NCI-H345 treated with DMSO at 0.1 percent for 48 hours (cell line): ENCODE results near the gene ALDH3B1.

Experiments
- DNase-seq: peaks from one replicate; lab custom pipeline; 2025; ENCODE audit not compliant: unreplicated experiment; lab: John Stamatoyannopoulos, UW

The ALDH3B1 gene

GRCh38 chr11:68031144-68031464, 21.0 kb downstream of the ALDH3B1 start:
- no peak for DNase-seq

- no peak for DNase-seq
Measured at GRCh38 chr11:68032003-68032402, 21.9 kb downstream of the ALDH3B1 start.

GRCh38 chr11:68032997-68033707, 23.0 kb downstream of the ALDH3B1 start:
- DNase-seq = no peak

DNA sequence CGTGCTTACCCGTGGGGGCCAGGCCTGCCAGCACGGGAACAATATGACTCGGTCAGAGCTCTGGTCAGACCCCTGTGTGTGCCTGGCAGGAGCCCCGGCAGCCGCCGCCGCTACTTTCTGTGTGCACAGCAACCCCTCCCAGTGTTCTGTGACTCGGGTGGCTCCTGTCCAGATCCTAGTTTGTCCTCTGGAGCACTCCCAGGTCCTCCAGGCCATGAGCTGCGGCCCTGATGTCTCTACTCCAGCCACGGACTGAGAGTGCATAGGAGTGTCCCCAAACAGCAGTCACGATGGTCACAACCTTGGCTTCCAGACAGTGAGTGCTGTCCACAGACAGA, 23.6 kb downstream of the ALDH3B1 start:
- DNase-seq = no peak

- DNase-seq = no peak
Measured at GRCh38 chr11:68035266-68035876, 25.2 kb downstream of the ALDH3B1 start.

DNA sequence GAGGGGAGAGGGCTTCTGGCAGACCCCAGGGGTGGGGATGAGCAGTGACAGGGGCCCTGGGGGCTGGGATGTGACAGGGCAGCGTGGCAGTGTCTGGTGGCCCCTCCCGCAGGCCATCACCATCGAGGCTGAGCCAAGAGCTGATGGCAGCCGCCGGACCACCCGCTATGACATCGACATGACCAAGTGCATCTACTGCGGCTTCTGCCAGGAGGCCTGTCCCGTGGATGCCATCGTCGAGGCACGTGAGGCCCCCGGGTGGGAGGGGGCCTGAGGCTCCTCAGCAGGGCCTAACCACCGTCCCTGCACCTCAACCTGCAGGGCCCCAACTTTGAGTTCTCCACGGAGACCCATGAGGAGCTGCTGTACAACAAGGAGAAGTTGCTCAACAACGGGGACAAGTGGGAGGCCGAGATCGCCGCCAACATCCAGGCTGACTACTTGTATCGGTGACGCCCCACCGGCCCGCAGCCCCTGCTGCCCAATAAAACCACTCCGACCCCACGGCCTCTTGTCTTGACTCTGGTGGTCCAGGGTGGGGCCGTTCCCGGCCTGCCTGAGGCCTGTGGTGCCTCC, 26.1 kb downstream of the ALDH3B1 start:
- no peak for DNase-seq

DNA sequence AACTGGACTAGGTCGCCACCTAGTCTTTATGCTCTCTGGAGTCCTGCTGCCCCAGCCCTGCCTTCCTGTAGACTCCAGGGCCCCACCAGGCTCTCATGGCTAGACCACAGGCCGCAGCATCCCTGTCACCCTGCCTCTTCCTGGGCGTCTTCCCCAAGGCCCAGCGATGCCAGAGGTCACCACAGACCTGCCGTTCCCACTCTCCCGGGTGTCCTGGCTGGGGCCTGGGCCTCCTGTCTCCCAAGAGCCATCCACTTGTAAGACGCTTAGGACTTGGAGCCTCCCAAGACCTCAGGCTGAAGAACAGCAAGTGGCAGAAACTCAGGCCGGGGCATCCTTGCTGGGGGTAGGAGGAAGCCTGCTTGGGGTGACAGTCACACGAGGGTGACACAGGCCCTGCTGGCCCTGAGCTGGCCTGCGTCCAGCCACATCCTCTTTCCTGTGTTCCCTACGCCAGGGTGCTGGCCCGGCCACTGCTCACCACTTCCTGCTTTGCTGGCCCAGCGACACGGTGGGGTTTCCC, 26.7 kb downstream of the ALDH3B1 start:
- DNase-seq = no peak

- no peak for DNase-seq
Measured at GRCh38 chr11:68037411-68038225, 27.5 kb downstream of the ALDH3B1 start.

DNA sequence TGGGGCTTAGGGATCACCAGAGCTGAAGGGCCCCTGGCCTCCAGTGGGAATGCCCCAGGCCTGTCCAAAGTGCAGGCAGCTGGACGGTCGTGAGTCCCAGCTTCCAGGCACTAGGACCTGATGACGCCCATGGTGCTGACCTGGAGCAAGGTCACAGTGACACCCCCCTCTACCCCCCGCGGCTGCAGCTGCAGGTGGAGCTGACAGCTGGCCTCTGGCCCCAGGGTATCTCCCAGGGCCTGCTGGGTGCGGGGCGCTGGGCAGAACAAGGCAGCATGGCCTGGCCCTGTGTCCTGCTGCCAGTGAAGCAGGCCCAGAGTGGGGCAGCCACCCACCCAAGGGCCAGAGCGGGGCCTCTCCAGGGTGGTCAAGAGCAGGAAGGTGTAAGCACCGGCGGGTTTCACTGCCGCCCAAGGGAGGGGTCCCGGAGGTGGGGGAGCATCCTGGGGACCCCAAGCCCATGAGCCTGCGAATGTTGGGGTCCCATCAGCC, 28.1 kb downstream of the ALDH3B1 start:
- DNase-seq = no peak

DNA sequence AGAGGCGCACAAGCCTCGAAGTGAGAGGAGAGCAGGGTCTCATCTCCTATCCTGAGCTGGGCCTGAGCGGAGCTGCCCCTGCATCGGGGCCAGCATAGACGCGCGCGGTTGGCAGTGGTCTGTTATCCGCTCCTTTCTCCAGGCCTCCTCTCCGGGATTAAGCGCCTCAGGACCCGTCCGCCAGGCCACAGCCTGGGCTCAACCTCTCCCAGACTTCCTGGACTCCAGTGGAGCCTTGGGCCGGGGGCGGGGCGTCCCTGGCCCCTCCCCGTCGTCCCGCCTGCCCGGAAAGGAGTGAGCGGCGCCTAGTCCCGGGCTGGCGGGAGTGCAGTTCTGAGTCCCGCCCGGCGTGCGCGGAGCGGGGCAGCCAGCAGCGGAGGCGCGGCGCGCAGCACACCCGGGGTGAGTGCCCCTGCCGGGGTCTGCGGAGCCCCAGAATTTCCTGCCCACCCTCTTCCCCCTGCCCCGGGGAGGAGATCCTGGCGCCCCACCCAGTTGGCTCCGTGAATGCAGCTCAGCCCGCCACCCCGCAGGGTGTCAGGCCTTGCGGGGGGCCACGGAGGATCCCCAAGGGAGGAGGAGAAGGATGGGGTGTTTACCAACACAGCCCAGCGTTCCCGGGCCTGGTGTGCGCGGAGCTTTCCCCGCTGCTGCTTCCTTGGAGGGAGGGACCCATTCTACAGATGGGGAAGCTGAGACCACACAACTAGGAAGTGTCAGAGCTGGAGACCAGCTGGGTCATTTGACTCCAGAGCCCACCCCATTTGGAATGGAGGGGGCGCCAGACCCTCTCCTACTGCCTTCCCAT, 28.8 kb downstream of the ALDH3B1 start, which contains the start of gene TCIRG1:
Gene TCIRG1 (plus strand): TSS at position 308 of the 808 bp plus-strand sequence. CDS start 2,247 bp downstream, outside the sequence.
- DNase-seq = no peak

DNA sequence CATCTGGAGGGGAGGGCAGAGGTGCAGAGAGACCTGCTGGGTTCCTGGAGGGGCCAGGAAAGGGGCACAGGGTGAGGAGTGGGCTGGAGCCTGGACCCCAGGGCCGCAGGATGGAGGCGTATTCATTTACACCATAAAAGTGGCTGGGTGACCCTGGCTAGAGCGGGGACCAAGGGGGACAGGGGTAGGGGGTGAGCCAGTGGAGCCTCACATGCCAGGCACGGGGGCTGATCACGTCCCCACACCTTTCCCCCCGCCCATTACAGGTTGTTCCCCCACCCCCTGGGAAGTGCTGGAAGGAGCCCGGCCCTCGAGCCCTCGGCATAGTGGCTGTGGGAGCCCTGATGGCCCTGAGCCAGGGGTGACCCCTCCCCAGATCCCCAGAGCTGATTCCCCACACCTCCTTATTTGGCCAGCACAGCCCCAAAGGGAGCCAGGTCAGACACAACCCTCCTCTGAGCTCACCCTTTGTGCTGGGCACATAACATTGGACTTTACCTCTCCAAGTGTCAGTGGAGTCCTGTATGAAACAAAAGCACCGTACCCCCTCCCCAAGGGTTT, 29.5 kb downstream of the ALDH3B1 start:
- DNase-seq = no peak

GRCh38 chr11:68040101-68040956, 30.2 kb downstream of the ALDH3B1 start:
- DNase-seq = no peak

GRCh38 chr11:68040957-68041591, 30.9 kb downstream of the ALDH3B1 start:
- DNase-seq = no peak

DNA sequence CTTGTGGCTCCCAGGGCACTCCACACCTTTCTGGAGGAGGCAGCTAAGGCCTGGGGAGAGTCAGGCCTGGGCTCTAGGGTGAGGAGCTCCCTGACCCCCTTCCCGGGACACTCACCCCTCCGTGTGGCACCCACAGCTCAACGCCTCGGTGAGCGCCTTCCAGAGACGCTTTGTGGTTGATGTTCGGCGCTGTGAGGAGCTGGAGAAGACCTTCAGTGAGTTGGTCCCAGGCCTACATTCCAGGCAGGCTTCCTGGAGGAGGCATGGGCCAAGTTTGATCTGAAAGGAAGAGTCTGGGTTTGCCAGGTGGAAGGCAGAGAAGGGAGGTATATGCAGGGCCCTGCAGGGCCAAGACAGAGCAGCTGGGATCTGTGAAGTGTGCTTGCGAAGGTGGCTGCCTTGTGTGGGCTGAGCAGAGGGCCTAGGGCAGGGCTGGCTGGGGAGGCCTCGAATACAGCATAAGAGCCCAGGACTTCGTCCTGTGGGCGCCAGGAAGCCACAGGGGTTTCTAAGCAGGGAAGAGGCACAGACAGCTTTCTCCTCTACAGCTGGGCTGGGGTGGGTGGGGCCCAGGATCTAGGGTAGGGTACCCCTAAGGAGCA, 31.6 kb downstream of the ALDH3B1 start:
- no peak for DNase-seq

DNA sequence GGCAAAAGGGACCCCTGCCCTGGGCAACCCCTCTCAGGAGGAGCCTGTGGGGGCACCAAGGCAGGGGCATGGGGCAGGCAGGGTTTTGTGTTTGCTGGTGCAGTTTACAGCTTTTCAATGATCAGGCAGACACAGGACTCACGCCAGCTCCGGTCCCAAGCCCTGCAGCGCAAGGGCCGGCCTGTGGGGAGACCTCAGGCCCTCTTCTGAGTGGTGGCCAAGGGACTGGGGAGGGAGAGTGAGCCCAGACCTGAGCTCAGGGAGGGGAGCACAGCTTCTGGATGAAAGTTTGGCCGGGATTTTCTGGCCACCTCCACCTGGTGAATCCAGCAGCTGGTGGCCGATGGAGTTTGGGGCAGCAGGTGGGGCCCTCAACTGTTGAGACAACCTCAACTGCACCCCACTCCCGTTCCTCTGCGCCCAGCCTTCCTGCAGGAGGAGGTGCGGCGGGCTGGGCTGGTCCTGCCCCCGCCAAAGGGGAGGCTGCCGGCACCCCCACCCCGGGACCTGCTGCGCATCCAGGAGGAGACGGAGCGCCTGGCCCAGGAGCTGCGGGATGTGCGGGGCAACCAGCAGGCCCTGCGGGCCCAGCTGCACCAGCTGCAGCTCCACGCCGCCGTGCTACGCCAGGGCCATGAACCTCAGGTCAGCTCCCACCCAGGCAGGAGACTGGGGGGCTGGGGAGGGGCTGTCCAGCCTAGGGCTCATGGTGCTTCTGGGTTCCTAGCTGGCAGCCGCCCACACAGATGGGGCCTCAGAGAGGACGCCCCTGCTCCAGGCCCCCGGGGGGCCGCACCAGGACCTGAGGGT, 32.3 kb downstream of the ALDH3B1 start:
- no peak for DNase-seq

DNA sequence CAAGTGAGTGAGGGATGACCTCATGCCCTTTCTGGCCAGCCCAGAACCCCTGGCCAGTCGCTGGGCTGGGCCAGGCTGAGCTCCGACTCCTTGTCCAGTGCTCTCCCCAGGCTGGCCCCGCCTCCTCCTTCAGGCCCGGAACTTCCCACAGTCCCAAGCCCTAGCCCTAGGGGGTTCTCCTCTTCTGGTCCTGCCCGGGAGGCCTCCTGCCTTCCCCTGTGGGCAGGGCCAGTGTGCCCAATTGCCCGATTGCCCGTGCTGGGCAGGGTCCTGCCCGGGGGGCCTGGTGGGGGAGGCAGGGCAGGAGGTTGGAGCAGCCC, 32.9 kb downstream of the ALDH3B1 start:
- no peak for DNase-seq

DNA sequence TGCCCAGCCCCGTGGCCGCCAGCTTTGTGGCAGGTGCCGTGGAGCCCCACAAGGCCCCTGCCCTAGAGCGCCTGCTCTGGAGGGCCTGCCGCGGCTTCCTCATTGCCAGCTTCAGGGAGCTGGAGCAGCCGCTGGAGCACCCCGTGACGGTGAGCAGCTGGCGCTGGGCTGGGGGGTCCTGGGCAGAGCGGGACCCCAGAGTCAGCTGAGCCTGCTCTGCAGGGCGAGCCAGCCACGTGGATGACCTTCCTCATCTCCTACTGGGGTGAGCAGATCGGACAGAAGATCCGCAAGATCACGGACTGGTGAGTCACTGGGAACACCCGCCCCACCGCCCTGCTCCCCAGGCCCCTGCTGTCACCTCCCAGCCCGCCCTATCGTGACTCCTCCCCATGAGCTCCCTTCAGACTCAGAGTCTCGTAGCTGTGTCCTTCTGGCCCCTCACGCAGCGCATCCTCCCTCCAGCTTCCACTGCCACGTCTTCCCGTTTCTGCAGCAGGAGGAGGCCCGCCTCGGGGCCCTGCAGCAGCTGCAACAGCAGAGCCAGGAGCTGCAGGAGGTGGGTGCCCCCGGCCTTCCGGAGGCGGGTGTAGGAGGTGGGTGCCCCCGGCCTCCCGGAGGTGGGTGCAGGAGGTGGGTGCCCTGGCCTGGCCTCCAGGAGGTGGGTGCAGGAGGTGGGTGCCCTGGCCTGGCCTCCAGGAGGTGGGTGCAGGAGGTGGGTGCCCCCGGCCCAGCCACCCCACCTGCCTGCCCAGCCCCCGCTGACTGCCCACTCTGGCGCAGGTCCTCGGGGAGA, 33.4 kb downstream of the ALDH3B1 start:
- DNase-seq = peak; percentile 31
